Subcutaneous adipose tissue (tissue), 4 donors: ENCODE results near the gene FBXL15. TPM values are rescaled to one million over a fixed set of nuclear protein-coding genes. Genes with fewer than 3 reads are reported as not detected.

ENCODE experiments used
- CTCF ChIP-seq: fragments of 450-650 bp; IDR thresholded peaks from one replicate; pipeline ENCODE4 v1.5.1; 2016; ENCODE audit warnings: low read depth, mild to moderate bottlenecking, control low read depth, antibody characterized with exemption, moderate library complexity
- total RNA-seq, 4 donors: library from RNA; depleted of rRNA; stranded (reverse); fragments of >200 nt; gene quantifications; one replicate each; pipeline ENCODE4 v1.1.0, GENCODE V29; 2016

The FBXL15 gene
- total RNA-seq, 4 donors from 2014 or later, result 8.0 to 31.3 (median 15.5) TPM

DNA sequence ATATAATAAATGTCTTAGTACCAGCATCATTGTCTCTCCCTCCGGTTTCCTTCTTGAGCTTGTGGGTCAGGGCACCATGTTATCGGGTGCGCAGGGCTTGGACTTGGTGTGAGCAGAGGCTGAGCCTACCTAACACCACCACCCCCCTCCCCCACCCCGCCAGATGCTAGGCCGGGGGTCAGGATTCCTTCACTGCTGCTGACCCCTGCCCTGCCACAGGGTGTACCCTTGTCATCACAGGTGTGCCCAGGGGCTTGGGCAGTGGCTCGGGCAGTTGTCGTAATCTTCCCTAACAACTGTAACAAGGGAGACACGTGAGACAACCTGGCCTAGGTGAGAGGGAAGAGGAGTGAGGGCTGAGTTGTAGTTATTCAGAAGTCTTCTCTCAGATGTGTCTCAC is 37.8 kb upstream of the FBXL15 start:
- no peak for TF ChIP-seq CTCF

DNA sequence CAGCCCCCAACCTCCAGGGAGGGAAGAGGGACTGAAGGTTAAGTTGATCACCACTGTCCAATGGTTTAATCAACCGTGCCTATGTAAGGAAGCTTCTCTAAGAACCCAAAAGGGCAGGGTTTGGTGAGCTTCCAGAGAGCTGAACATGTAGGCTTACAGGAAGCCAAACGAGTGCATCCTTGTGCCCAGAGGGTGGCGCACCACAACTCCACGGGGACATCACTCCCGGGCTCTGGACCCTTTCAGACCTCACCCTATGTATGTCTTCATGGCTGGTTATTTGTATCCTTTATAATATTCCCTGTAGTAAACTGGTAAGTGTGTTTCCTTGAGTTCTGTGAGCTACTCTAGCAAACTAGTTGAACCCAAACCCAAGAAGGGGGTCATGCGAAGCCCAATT is 36.6 kb upstream of the FBXL15 start:
- TF ChIP-seq CTCF, result no peak

- no peak for TF ChIP-seq CTCF
These were observed 35.8 kb upstream of the FBXL15 start for GRCh38 chr10:102384606-102385429.

GRCh38 chr10:102389894-102390293 is 30.7 kb upstream of the FBXL15 start:
- no peak for TF ChIP-seq CTCF

DNA sequence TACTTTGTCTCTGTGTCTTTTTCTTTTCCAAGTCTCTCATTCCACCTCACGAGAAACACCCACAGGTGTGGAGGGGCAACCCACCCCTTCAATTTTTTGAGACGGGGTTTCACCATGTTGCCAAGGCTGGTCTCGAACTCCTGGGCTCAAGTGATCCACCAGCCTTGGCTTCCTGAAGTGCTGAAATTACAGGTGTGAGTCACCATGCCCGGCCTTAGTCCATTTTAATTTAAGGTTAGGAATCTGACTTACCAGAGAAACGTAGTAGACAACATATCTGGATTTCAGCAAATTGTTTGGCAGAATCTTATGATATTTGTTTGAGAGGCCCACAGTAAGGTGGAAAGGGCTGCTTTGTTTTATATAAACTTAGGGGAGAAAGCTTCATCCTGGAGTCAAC is 28.3 kb upstream of the FBXL15 start:
- TF ChIP-seq CTCF, result no peak

DNA sequence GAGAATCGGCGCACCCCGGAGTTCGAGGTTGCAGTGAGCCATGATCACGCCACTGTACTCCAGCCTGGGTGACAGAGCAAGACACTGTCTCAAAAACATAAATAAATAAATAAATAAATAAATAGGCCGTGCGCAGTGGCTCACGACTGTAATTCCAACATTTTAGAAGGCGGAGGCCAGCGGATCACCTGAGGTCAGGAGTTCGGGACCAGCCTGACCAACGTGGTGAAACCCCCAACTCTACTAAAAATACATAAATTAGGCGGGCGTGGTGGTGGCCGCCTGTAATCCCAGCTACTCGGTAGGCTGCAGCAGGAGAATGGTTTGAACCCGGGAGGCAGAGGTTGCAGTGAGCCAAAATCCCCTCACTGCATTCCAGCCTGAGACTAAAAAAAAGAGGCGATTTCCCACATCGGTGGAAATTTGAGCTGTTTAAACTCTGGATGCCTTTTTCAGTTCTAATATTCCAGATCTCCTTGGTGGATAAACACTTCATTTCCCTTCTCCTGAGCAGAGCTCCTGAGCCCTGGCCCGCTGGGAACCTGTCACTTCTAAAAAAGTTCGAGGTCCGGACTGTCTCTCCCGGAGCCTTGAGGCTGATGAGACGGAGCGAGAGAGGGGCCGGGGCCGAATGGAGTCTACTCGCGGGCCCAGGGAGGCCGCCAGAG is 27.1 kb upstream of the FBXL15 start:
- no peak for TF ChIP-seq CTCF

GRCh38 chr10:102394079-102394800 is 26.4 kb upstream of the FBXL15 start:
- no peak for TF ChIP-seq CTCF
